Panc1 (cell line): ENCODE results near the gene FILIP1.

ENCODE experiments used
- REST ChIP-seq, 2 experiments: IDR thresholded peaks; 2 replicates each; pipeline ENCODE4 v1.6.1; 2011 to 2012; ENCODE audit warnings: low read depth in 2 of 2, control low read depth in 1 of 2, low read length in 1 of 2, mild to moderate bottlenecking in 1 of 2, moderate library complexity in 1 of 2; ENCODE audit not compliant: insufficient read depth in 1 of 2
- TCF7L2 ChIP-seq: IDR thresholded peaks from 2 replicates; pipeline ENCODE4 v1.6.1; 2011; ENCODE audit warnings: mild to moderate bottlenecking, low read depth, low read length, inconsistent platforms
- TF ChIP-seq, protein P1 (sequence below): fragments of 450-650 bp; IDR thresholded peaks from 2 replicates; pipeline ENCODE4 v1.5.1; 2017; ENCODE audit warnings: mild to moderate bottlenecking

DNA sequence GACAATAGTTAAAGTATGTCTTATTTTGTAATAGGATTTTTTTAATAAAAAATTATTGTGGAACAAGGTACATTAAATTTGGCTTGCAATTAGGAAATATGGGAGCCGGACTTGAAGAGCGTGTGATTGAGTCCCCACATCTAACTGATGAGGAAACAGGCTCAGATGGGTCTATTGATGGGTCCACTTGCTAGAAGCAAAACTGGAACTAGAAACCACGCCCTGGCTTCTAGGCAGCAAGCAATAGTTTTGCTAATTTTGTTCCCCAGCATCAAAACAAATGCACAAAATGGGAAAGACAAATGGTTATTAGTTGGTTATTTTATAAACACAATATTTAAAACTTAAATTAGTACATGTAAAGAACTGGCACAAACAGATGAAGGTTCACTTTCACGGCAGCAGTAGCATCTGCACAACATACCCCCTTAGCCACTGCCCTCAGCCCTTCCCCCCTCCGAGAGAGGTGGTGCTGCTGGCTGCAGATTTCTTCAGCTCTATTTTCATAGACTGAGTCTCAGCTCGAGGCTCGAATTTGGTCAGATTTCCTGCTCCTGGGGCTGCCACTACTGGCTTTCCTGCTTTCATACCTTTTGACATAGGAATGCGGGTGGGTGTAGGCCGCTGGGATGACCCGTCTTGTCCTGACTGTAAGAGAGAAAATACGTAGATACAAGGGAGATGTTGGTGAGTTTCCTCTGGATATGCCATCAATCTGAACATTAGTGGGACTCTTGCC lies 185.2 kb downstream of the FILIP1 start:
- TF ChIP-seq, protein P1, sequence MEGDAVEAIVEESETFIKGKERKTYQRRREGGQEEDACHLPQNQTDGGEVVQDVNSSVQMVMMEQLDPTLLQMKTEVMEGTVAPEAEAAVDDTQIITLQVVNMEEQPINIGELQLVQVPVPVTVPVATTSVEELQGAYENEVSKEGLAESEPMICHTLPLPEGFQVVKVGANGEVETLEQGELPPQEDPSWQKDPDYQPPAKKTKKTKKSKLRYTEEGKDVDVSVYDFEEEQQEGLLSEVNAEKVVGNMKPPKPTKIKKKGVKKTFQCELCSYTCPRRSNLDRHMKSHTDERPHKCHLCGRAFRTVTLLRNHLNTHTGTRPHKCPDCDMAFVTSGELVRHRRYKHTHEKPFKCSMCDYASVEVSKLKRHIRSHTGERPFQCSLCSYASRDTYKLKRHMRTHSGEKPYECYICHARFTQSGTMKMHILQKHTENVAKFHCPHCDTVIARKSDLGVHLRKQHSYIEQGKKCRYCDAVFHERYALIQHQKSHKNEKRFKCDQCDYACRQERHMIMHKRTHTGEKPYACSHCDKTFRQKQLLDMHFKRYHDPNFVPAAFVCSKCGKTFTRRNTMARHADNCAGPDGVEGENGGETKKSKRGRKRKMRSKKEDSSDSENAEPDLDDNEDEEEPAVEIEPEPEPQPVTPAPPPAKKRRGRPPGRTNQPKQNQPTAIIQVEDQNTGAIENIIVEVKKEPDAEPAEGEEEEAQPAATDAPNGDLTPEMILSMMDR: no peak
- TF ChIP-seq TCF7L2 (no peak), REST (IDR thresholded peaks at IDR 0.05; ENCODE audit: insufficient read depth in 1 of 2, low read depth in 2 of 2, low read length in 1 of 2) (no peak)
